Heart left ventricle (tissue), 13 donors: ENCODE measurements around the gene CDK5R2.

Experiments used
- POLR2A ChIP-seq, 2 donors: fragments of 450-650 bp; IDR thresholded peaks; one replicate each; pipeline ENCODE4 v1.6.1; 2017; ENCODE audit warnings: antibody characterized with exemption in 2 of 2, mild to moderate bottlenecking in 2 of 2, moderate library complexity in 2 of 2
- TF ChIP-seq, protein P1 (sequence below), 12 donors: fragments of 200-600 bp; sonication (generic) in 4 of 12; IDR thresholded peaks; one replicate each; pipeline versions ENCODE4 v1.5.0 to v1.8.0; 2018 to 2022; ENCODE audit warnings: antibody characterized with exemption in 12 of 12, mild to moderate bottlenecking in 5 of 12
- donor health status: ischemic (EF 13 %, LVEDD 7.1; RV severe dilation, severe dysfunction).
- donor health status: DM: no; HTN: yes; CAD: no.
- donor health status: DM: no; HTN: no; CAD: no.
- donor health status: ischemic (EF 25% LVEDD 6.9; RV normal size, moderate dysfunction).
- donor health status: ischemic (EF 25% LVEDD 5.7; RV mildly dilated, moderate dysfunction).
- donor health status: ischemic (EF 35%, LVEDD 5.7; RV mildly dilated, moderate dysfunction).
- donor health status: nonischemic (EF 11% LVEDD 7.7; RV severe dilation, severe dysfunction).
- donor health status: DM: yes; HTN: yes; CAD: no.
- donor health status: PGD.
- donor health status: ischemic (EF 29% LVEDD 5.4; RV normal size, mild dysfunction).
- donor health status: nonischemic (EF 23%, LVEDD 6.1; RV moderate dilation, normal function).

DNA sequence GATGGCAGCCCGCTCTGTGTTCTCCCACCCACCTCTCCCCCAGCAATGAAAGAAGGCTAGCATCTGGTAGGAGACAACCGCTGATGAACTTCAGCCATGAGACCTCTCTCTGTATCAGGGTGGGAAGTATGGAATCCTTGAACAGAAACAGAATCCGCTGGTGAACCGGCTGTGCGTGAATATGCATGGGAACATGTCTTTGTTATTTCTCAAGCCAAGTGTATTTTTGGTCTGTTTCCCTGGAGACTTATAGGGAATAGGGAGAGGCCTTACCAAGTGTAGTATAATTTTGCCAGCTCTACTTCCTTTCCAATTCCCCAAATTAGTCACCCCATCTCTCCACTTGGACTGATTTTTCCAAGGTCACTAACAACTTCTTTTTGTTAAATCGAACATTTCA, 48.7 kb upstream of the CDK5R2 start:
- TF ChIP-seq, protein P1, sequence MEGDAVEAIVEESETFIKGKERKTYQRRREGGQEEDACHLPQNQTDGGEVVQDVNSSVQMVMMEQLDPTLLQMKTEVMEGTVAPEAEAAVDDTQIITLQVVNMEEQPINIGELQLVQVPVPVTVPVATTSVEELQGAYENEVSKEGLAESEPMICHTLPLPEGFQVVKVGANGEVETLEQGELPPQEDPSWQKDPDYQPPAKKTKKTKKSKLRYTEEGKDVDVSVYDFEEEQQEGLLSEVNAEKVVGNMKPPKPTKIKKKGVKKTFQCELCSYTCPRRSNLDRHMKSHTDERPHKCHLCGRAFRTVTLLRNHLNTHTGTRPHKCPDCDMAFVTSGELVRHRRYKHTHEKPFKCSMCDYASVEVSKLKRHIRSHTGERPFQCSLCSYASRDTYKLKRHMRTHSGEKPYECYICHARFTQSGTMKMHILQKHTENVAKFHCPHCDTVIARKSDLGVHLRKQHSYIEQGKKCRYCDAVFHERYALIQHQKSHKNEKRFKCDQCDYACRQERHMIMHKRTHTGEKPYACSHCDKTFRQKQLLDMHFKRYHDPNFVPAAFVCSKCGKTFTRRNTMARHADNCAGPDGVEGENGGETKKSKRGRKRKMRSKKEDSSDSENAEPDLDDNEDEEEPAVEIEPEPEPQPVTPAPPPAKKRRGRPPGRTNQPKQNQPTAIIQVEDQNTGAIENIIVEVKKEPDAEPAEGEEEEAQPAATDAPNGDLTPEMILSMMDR (IDR thresholded peaks at IDR 0.05), result no peak
- no peak for TF ChIP-seq POLR2A (IDR thresholded peaks at IDR 0.05)
